LNCAP (cell line): ENCODE results near the gene VAMP2.

Source experiments
- TF ChIP-seq, protein P1 (sequence below): fragments of 450-650 bp; IDR thresholded peaks from 2 replicates; pipeline ENCODE4 v1.5.1; 2017; ENCODE audit warnings: mild to moderate bottlenecking

Gene VAMP2

DNA sequence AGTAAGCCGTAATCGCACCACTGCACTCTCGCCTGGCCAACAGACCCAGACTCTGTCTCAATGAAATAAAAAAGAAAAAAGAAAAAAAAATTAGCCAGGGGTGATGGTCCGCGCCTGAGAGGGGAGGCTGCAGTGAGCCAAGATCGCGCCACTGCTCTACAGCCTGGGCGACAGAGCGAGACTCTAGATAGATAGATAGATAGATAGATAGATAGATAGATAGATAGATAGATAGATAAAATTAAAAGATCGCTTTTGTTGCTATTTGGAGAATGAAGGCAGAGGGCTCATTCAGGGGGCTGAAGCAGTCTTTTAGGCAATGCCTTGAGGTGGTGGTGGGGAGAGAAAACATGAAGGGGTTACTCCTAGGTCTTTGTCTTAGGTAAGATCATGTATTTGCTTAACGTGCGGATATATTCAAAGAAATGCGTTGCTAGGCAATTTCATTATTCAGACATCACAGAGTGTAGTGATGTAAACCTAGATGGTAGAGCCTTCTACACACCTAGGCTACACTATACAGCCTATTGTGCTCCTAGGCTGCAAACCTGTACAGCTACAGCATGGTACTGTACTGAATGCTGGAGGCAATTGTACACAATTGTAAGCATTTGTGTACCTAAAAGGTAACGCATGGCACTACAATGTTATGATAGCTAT, 34.5 kb downstream of the VAMP2 start:
- TF ChIP-seq, protein P1, sequence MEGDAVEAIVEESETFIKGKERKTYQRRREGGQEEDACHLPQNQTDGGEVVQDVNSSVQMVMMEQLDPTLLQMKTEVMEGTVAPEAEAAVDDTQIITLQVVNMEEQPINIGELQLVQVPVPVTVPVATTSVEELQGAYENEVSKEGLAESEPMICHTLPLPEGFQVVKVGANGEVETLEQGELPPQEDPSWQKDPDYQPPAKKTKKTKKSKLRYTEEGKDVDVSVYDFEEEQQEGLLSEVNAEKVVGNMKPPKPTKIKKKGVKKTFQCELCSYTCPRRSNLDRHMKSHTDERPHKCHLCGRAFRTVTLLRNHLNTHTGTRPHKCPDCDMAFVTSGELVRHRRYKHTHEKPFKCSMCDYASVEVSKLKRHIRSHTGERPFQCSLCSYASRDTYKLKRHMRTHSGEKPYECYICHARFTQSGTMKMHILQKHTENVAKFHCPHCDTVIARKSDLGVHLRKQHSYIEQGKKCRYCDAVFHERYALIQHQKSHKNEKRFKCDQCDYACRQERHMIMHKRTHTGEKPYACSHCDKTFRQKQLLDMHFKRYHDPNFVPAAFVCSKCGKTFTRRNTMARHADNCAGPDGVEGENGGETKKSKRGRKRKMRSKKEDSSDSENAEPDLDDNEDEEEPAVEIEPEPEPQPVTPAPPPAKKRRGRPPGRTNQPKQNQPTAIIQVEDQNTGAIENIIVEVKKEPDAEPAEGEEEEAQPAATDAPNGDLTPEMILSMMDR, result no peak

DNA sequence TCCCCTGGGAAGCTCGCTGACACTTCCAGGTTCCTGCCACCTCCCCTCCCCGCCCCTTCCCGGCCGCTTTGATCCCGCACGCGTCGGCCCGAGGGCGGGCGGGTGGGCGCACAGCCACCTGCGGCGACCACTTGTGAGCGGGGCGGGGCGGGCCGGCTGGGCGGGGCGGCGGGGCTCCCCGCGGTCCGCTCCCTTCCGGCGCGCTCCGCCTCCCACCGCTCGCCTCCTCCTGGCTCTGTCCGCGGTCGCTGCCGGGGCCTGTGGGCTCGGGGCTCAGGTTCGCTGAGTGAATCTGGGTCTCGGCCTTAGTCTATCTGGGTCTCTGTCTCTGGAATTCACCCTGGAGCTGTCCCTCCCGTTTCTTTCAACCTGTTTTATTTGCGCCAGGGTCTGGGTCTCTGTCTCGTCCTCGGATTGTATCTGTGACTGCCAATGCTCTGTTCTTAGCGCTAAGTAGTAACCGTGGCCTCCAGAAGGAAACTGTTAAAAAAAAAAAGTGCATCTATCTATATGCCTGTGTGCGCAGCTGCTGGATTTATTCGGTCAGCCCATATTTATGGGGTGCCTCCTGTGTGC, 36.2 kb downstream of the VAMP2 start:
- TF ChIP-seq, protein P1, result no peak

DNA sequence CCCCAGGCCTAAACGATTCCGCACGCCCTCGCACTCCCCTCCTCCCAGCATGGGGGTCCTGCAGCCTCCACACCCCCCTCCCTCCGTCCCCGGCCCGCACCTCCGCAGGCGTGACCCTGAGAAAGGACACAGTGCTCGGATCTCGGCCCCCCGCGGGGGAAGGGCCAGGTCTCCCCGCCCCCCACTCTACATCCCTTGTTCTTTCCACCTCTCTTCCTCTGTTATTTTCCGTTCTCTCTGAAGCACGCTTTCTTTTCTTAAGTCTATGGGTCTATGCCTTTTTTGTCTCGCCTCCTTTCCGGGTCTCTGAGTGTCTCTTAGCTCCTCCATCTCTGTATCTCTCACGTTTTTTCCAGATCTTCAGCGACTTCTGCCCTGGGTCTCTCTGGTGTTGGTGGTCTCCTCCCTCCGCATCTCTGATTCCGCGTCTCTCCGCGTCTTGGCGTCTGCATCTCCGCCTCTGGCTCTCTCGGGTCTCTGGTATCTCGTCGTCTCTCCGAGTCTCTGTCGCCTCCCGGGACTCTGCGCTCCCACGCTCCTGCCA, 36.7 kb downstream of the VAMP2 start:
- TF ChIP-seq, protein P1, result no peak

DNA sequence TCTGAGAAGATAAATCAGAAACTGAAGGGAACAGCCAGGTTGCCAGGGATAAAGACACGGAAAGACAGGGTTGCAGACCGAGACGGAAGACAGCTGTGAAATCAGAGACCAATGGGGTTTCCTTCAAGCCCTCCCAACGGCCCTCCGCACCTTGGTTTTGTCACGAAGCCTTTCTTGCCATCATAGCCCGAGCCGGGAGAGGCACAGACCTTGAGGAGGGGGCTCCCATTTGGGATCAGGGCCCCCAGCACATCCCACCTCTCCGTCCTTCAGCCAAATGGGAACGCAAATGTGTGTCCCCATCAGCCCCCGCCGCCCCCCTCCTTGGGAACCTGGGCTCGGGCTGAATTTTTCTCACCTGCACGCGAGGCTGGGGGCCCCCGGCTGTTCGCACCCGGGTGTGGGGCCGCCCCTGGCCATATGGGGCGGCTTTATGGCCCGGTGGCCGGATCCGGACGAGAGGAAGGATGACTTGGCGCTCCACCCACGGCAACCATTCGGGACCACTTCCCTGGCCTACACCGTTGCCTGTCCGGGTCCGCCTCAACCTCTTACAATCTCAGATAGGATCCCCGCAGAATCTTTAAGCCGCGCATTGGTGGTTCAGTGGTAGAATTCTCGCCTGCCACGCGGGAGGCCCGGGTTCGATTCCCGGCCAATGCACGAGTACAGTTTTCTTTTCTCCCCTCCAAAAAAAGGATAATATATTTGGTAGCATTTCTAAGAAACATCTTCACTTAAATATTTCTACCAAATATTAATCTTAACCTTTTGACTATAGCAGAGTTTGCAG, 37.4 kb downstream of the VAMP2 start:
- TF ChIP-seq, protein P1, result no peak

DNA sequence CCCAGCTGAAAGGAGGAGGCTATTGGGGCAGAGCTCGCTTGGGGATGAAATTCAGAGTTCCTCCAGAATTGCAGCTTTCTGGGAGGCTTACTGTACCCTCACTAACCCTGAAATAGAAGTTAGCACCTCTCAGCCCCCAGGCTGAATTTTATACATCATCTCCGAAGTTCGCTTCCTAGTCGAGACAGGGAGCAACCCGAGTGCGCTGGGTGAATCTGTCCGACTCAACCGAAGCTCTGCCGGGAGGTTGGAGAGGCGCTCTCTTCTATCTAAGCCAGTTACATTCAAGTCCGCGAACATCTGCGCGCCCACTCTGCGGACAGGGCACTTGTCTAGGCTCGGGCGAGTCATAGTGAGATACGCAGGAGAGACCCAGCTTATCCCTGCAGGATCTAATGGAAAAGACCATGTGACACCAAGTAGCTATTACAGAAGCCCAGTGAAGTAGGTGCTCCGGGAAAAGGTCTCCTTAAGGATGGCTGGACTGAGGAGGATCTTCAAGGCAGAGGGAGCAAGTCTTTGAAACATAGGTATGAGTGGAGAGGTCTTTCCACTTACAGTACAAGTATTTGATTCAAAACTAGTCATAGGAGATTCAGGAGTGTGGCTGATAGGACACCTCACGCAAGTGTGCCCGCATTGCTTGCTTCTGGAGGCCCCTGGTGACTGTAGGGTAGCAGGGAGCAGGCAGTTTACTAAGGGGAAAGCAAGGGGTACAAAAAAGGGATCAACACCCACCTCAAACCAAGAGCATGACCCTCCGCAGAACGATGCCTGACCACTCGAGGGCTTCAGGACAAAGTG, 38.2 kb downstream of the VAMP2 start:
- TF ChIP-seq, protein P1, result no peak

DNA sequence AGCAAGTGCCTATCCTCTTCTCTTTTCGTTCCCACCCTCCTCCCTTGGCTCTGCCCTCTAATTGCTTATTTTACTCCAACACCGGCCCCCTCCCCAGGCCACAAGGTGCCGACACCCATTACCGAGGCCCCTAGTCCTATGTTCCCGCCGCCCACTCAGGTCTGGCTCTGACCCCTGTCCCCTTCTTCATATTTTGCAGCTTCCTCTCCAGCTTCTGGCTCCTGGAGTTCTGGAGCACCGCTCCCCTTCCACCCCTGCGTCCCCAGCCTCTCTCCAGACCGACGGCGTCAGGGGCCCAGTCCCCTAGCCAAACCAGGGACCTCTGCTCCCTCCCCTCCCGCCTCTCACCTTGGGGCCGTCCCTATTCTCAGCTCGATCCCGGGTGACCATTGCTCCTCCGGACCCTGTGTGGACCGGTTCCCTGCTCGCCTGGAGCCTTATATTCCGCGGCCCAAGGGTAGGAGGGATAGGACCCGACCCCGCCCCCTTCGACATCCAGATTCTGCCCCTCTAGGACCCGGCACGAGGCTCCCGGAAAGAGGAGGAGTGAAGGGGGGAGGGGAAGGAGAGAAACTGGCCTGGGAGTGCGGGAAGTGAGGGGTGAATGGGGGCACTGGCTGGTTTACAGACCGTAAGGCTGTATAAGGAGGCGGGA, 38.9 kb downstream of the VAMP2 start, which contains the start of gene HES7:
Gene HES7, minus strand, starts transcription at position 412 of the 655 bp plus-strand sequence. Its CDS starts 22 bp downstream, at position 390.
- TF ChIP-seq, protein P1, result no peak
